Measurements from ENCODE around the gene POU2AF1. TPM values are rescaled to one million over a fixed set of nuclear protein-coding genes. Genes with fewer than 3 reads are reported as not detected.

POU2AF1 gene
- total RNA-seq, 4 donors from 2014 or later = 0.69 to 2.2 (median 1.9) TPM; not detected in 1

GRCh38 chr11:111361874-111362273 lies 17.2 kb downstream of the POU2AF1 start:
- DNase-seq (ENCODE audit: low spot score) = no peak
- no peak for ATAC-seq (ENCODE audit: low FRiP score)
- TF ChIP-seq, protein P1, sequence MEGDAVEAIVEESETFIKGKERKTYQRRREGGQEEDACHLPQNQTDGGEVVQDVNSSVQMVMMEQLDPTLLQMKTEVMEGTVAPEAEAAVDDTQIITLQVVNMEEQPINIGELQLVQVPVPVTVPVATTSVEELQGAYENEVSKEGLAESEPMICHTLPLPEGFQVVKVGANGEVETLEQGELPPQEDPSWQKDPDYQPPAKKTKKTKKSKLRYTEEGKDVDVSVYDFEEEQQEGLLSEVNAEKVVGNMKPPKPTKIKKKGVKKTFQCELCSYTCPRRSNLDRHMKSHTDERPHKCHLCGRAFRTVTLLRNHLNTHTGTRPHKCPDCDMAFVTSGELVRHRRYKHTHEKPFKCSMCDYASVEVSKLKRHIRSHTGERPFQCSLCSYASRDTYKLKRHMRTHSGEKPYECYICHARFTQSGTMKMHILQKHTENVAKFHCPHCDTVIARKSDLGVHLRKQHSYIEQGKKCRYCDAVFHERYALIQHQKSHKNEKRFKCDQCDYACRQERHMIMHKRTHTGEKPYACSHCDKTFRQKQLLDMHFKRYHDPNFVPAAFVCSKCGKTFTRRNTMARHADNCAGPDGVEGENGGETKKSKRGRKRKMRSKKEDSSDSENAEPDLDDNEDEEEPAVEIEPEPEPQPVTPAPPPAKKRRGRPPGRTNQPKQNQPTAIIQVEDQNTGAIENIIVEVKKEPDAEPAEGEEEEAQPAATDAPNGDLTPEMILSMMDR (IDR thresholded peaks at IDR 0.05) = no peak

DNA sequence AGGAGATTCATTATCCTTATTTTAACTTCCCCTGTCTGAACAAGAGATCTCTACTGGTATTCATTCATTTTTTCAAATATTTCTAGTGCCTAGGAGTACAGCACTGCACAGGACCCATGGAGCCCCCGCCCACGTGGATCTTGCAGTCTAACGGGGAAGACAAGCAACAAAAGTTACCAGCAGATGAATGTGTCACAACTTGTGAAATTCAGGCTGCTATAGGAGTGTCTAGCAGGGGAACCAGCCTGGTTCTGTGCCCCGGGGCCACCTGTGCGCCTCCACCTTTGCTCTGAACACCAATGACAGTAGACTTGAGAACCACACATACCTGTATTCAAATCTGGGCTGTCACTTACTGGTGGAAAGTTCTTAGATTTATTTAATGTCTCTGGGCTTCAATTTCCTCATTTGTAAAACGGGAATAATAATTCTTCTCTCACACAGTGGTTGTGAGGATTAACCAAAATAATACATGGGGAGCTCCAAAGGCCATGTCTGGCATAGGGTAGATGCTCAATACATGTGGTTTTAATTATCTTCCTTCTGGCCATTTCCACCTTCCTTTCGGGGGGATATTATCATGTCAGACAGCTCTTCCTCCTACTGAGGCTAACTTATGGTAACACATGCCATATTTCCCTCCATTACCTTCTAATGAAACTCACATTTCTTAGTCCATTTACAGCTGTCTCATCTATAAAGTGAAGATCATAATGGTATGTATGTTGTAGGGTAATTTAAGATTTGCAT lies 17.8 kb downstream of the POU2AF1 start:
- no peak for ATAC-seq (ENCODE audit: low FRiP score)
- DNase-seq (ENCODE audit: low spot score) = no peak
- TF ChIP-seq, protein P1 (IDR thresholded peaks at IDR 0.05) = no peak

DNA sequence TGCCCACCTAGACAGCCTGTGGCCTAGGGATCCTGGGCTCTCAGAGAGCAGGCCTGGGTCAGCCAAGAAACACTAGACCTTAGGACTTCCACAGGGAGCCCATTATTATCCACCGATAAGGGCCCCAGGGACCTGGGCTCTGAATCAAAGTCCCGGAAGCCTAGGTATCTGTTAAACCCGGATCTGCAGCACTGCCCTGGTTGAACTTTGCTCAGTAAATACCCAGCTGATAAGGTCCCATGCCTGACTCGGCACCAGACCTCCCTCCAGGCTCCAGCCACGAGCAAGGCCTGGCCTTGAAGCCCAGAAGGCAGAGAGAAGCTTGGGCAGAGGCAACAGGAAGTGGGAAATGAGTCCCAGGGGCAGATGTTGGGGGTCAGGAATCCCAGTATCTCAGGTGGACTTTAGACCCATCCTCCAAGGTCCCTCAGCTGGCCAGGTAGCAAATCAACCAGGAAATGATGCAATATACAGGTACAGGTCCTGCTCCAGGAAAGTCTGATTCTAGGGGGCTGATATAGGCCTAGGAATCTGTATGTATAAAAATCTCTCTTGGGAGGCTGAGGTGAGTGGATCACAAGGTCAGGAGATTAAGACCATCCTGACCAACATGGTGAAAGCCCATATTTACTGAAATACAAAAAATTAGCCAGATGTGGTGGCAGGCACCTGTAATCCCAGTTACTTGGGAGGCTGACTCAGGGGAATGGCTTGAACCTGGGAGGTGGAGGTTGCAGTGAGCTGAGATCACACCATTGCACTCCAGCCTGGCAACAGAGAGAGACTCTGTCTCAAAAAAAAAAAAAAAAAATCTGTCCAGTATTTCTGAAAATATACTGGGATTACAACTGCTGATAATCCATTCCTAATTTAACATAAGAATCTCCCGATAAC lies 18.7 kb downstream of the POU2AF1 start:
- TF ChIP-seq, protein P1 (IDR thresholded peaks at IDR 0.05) = no peak
- no peak for ATAC-seq (ENCODE audit: low FRiP score)
- no peak for DNase-seq (ENCODE audit: low spot score)

DNA sequence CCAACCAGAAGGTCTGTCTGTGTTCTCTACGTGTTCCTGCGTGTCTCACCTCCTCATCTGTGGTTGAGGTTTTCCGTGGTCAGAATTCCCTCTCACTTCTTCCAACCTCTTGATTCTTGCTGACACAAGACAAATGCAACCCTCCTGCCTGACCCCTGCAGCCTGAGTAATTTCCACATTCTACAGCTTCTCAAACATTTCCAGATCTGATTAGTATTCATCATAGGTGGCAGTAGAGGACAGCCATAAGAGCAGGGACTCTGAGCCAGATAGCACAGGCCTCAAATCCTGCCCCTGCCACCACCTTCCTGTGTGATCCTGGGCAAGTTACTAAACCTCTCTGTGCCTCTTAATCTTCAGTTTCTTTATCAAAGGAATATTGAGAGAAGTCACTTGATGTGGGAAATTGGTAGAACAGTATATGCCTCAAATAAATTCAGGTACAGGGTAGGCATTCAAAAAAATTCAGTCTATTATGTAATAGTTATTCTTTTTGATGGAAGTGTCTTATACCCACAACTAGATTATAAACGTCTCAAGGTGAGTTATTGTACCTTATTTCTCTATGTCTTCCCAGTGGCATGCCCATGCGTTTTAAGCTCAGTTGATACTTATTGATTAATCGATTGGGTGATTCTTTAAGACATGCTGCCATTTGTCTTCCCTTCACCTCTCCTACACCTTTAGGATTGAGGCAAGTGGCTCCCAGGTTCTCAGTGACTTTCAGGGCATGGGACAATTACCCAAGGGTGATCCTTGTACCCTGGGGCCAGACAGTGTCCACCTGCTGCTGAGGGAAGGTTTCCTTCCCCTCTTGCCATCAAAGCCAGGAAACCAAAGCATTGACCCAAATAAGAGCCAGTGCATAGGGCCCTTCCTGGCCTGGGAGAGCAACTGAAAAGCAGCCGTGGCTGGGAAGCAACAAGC lies 19.6 kb downstream of the POU2AF1 start:
- TF ChIP-seq, protein P1 (IDR thresholded peaks at IDR 0.05) = no peak
- DNase-seq (ENCODE audit: low spot score) (no peak), ATAC-seq (ENCODE audit: low FRiP score) (no peak)

DNA sequence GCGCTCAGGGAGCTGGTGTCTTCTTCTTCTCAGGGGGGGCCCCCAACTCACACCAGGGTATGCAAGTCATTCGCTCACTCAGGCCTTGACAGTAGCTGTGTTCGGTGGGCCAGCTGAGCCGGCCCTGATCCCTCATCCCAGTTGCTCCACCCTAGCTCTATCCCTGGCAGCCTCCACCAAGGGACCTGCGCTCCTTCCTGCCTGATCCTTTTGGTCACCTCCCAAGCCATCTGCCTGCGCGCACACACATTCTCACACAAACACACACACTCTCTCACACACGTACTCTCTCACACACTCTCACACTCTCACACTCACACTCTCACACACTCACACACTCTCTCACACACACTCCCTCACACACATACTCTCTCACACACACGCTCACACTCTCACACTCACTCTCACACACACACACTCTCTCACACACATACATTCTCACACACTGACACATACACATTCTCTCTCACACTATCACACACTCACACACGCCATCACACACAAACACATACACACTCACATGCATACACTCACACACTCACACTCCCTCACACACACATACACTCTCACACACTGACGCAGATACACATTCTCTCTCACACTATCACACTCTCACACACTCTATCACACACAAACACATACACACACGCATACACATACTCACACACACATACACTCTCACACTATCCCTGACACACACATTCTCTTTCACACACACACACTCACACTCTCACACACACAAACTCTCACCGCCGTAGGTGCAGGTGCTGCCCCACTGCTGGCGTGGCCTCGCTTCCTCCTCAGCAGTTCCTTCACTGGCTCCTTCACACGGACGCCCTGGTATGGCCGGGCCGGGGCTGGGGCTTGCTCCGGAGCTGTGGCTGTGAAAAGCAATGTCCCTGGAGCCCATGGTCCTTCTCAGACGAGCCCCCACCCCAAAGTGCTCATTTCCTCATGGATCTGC lies 20.8 kb downstream of the POU2AF1 start:
- DNase-seq (ENCODE audit: low spot score) (no peak), ATAC-seq (ENCODE audit: low FRiP score) (no peak)
- TF ChIP-seq, protein P1 (IDR thresholded peaks at IDR 0.05) = no peak

All from omental fat pad (tissue), 4 donors.